GM12872 (cell line): ENCODE results near the gene HAND1.

ENCODE experiments used
- TF ChIP-seq, protein P1 (sequence below): IDR thresholded peaks from 3 replicates; pipeline ENCODE4 v1.5.1; 2011; ENCODE audit warnings: low read depth, mild to moderate bottlenecking, low read length, moderate library complexity; ENCODE audit not compliant: insufficient read depth

The HAND1 gene

DNA sequence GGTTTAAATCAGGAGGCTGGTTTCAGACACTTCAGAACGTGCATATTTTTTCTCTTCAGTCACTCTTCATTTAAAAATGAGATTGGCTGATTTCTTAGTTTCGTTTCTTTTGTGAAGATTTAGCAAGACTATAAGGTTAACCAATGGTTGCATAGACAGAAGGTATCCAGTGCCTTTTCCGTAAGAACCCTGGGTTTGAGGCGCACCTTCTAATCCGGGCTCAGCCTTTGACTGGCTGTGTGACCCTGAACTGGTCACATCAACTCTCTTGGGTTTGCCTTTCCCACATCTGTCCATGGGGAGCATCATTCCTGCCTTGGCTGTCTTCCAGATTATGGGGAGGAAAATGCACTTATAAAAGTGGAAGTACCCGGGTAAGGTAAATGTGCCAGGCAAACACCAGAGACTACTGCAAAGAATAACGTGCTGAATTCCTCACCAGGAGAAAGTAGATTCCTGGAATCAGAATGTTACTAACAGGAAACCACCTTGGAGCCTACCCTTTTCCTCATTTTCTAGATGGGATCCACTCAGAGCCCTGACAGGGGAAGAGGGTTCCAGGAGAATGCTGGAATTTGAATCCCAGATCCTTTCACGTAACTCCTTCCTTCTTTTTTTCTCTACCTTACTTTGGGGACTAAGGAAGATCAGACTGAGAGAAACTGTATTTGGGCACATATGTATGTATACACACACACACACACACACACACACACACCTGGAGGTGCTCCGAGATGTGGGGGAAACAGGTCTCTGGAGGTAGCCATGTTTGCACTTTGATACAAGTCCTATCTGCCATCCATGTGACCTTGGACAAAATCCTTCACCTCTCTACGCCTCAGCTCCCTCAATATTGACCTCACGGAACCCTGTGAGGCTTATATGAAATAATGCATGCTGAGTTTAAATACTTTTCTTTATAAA is 6.8 kb downstream of the HAND1 start:
- TF ChIP-seq, protein P1, sequence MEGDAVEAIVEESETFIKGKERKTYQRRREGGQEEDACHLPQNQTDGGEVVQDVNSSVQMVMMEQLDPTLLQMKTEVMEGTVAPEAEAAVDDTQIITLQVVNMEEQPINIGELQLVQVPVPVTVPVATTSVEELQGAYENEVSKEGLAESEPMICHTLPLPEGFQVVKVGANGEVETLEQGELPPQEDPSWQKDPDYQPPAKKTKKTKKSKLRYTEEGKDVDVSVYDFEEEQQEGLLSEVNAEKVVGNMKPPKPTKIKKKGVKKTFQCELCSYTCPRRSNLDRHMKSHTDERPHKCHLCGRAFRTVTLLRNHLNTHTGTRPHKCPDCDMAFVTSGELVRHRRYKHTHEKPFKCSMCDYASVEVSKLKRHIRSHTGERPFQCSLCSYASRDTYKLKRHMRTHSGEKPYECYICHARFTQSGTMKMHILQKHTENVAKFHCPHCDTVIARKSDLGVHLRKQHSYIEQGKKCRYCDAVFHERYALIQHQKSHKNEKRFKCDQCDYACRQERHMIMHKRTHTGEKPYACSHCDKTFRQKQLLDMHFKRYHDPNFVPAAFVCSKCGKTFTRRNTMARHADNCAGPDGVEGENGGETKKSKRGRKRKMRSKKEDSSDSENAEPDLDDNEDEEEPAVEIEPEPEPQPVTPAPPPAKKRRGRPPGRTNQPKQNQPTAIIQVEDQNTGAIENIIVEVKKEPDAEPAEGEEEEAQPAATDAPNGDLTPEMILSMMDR: no peak

DNA sequence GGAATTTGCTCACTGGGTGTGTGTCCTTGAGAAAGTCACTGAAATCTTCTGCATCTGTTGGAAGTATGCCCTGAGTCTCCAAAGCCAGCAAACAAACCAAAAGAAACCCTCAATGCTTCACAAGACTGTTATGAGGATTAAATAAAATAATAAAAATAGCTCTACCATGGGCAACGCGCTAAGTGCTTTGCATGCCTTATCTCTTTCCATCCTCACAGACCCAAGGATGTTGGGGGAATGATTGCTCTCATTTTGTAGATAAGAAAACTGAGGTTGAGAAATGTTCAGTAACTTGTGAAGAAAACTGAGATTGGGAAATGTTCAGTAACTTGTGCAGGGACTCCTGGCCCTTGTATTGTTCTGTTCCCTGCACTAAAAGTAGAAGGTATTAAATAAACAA is 7.9 kb downstream of the HAND1 start:
- TF ChIP-seq, protein P1: no peak

DNA sequence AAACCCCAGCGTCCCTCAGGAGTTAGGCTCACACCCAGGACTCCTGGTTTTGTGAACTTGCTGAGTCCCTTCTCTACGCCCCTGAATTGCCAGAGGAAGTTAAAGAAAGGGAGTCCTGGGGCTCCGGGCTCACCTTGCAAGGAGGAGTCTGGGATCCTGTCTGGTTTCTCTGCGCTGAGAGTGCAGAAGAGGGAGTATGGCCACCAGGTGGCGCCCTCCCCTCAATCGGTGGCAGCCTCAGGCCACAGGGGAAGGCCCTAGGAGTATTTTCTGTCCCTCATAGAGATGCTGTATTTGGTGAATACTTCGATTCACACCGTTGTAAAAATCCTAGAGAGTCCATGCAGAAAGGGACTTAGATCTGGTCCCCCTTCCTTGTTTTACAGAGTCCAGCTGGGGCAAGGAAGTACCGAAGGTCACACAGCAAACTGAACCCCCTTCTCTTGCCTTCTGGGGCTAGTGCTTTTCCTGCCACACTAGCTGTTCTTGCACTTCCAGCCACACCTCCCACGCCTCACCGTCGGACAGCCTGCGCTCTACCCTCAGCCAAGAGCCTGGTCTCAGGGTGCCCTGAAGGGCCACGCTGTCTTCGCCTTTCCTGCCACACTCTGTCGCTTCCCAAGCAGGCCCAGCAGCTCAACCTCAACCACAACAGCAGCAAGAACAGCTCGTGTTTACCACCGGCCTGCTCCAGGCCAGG is 10.2 kb downstream of the HAND1 start:
- TF ChIP-seq, protein P1: peak; percentile 91

DNA sequence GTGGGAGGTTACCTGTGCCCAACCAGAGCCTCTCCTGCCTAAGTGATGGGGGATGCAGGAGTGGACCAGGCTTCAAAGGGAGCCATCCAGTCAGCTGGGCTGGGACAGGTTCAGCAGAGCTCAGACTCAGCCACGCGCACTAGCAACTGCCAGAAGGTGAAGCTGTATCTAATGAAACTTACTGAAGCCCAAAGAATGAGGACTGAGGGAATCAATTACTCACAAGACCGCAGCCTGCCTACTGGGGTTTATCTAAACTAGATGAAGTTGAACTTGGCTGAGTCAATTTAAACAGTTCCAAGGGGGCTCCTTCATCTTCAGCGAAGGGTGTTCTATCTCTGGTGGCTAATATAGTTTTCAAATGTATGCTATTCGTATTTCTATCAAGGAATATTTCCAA is 11.4 kb downstream of the HAND1 start:
- TF ChIP-seq, protein P1: no peak

DNA sequence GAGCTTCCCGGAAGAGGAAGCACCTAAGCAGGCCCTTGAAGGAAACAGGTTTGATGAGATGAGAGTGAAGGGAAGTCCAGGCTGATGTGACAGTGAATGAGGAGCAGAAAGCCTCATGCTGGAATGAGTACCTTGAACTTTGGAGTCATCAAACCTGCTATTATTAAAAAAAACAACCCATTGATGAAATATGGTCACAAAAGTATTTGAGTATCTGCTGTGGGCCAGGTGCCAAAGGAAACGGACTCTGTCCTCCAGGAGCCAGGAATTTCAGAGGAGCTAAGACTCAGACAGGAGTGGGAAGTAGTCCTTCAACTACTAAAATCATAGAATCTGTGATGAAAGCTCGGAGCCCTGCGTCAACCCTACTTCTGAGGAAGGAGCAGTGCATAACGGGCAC is 11.9 kb downstream of the HAND1 start:
- TF ChIP-seq, protein P1: no peak

DNA sequence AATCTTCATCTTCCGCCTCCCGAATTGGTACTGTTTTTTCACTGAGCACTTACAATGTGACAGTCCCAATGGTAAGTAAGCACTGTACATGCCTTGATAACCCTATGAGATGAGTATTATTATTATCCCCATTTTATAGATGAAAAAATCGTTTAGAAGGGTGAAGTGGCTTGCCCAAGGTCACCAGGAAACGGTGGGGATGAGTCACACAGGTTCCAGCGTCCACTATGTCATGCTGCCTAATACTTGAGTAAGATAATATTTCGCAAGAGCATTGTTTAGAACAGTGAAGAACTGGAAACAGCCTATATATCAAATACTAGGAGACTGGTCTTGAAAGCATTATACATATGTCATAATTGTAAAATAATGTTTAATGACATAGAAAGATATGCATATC is 12.9 kb downstream of the HAND1 start:
- TF ChIP-seq, protein P1: no peak

DNA sequence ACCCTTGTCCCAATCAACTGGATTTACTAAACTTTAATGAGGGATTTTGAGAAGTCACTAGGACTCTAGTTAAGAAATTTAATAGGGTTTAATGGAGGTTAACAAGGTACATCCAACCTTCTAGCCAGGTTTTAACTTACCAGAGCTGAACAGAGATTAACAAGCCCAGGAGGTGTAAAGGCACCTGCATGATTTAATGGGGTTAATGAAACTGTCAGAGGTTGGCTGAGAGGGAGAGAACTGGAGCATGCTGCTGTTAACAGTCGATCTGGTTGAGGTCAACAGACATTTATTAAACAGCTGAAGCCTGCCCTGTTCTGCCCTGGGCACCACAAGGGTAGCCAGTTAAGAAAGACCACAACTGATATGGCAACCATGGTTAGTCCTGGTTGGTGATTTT is 13.6 kb downstream of the HAND1 start:
- TF ChIP-seq, protein P1: no peak
